ENCODE data around the gene FGFR2. TPM values are rescaled to one million over a fixed set of nuclear protein-coding genes. Genes with fewer than 3 reads are reported as not detected.

FGFR2 gene
- total RNA-seq = 4.5 and 8.9 TPM in 2 replicates

GRCh38 chr10:121598263-121599249 lies at the start of gene FGFR2:
Gene FGFR2 (minus strand): TSS chr10:121598444. CDS start chr10:121593817, 4,627 bp downstream.
- no peaks in the 10 kb centered on the region for H3K36me3 ChIP-seq (ENCODE audit: control insufficient read depth, insufficient read depth, low read length)
- no peak for DNase-seq (ENCODE audit: low read depth)
- H3K27me3 ChIP-seq (ENCODE audit: control insufficient read depth, insufficient read depth, low read length) = peaks cover 12% of the 10 kb centered on the region
- peak within 1 kb of the TSS; percentile 57 for H3K4me3 ChIP-seq (ENCODE audit: low read depth, low read length)
- no peak for TF ChIP-seq CTCF (IDR thresholded peaks at IDR 0.05; ENCODE audit: insufficient read depth, low read length, poor library complexity, severe bottlenecking)

- TF ChIP-seq CTCF (IDR thresholded peaks at IDR 0.05; ENCODE audit: insufficient read depth, low read length, poor library complexity, severe bottlenecking) = no peak
- Histone ChIP-seq H3K4me3 (ENCODE audit: low read depth, low read length) (no peak overlapping the region), H3K27me3 (ENCODE audit: control insufficient read depth, insufficient read depth, low read length) (no peaks in the 10 kb centered on the region), H3K36me3 (ENCODE audit: control insufficient read depth, insufficient read depth, low read length) (no peaks in the 10 kb centered on the region)
- no peak for DNase-seq (ENCODE audit: low read depth)
Measured at GRCh38 chr10:121647401-121647800, 49.2 kb upstream of the FGFR2 start.

GRCh38 chr10:121645696-121646095 lies 47.5 kb upstream of the FGFR2 start:
- no peak for DNase-seq (ENCODE audit: low read depth)
- TF ChIP-seq CTCF (IDR thresholded peaks at IDR 0.05; ENCODE audit: insufficient read depth, low read length, poor library complexity, severe bottlenecking) = no peak
- Histone ChIP-seq H3K36me3 (ENCODE audit: control insufficient read depth, insufficient read depth, low read length) (no peaks in the 10 kb centered on the region), H3K4me3 (ENCODE audit: low read depth, low read length) (no peak overlapping the region), H3K27me3 (ENCODE audit: control insufficient read depth, insufficient read depth, low read length) (no peaks in the 10 kb centered on the region)

- no peak for DNase-seq (ENCODE audit: low read depth)
- no peak for TF ChIP-seq CTCF (IDR thresholded peaks at IDR 0.05; ENCODE audit: insufficient read depth, low read length, poor library complexity, severe bottlenecking)
- Histone ChIP-seq H3K27me3 (ENCODE audit: control insufficient read depth, insufficient read depth, low read length) (no peaks in the 10 kb centered on the region), H3K36me3 (ENCODE audit: control insufficient read depth, insufficient read depth, low read length) (no peaks in the 10 kb centered on the region), H3K4me3 (ENCODE audit: low read depth, low read length) (no peak overlapping the region)
Measured at GRCh38 chr10:121644501-121644900, 46.3 kb upstream of the FGFR2 start.

GRCh38 chr10:121640266-121640665 lies 42.0 kb upstream of the FGFR2 start:
- H3K4me3 ChIP-seq (ENCODE audit: low read depth, low read length) = no peak overlapping the region
- H3K27me3 ChIP-seq (ENCODE audit: control insufficient read depth, insufficient read depth, low read length) = no peaks in the 10 kb centered on the region
- H3K36me3 ChIP-seq (ENCODE audit: control insufficient read depth, insufficient read depth, low read length) = no peaks in the 10 kb centered on the region
- TF ChIP-seq CTCF (IDR thresholded peaks at IDR 0.05; ENCODE audit: insufficient read depth, low read length, poor library complexity, severe bottlenecking) = no peak
- no peak for DNase-seq (ENCODE audit: low read depth)

All from kidney epithelial cell (primary cell).